Hepatocyte (in vitro differentiated cells): Measurements from ENCODE around the gene ARL8B. TPM values are rescaled to one million over a fixed set of nuclear protein-coding genes. Genes with fewer than 3 reads are reported as not detected.

Experiments used
- DNase-seq: peaks from one replicate; pipeline ENCODE4 v3.0.0-alpha.2; 2016; ENCODE audit warnings: low spot score
- H2AFZ ChIP-seq: fragments of 200-600 bp; sonication (generic); 2 replicates; pipeline ENCODE4 v1.6.0; 2016; ENCODE audit warnings: antibody characterized with exemption, mild to moderate bottlenecking
- H3K27ac ChIP-seq: fragments of 200-600 bp; sonication (generic); 2 replicates; pipeline ENCODE4 v1.5.1; 2016; ENCODE audit warnings: mild to moderate bottlenecking
- H3K27me3 ChIP-seq: fragments of 200-600 bp; sonication (generic); 2 replicates; pipeline ENCODE4 v1.6.1; 2016
- H3K36me3 ChIP-seq: fragments of 200-600 bp; sonication (generic); replicated peaks from 2 replicates; pipeline ENCODE4 v1.5.1; 2016; ENCODE audit warnings: low read depth; ENCODE audit not compliant: insufficient read depth
- H3K4me1 ChIP-seq: fragments of 200-600 bp; sonication (generic); 2 replicates; pipeline ENCODE4 v1.5.1; 2016; ENCODE audit warnings: mild to moderate bottlenecking, moderate library complexity; ENCODE audit not compliant: insufficient read depth
- H3K4me2 ChIP-seq: fragments of 200-600 bp; sonication (generic); 2 replicates; pipeline ENCODE4 v1.6.0; 2016
- H3K4me3 ChIP-seq: fragments of 200-600 bp; sonication (generic); 2 replicates; pipeline ENCODE4 v1.5.1; 2016; ENCODE audit warnings: mild to moderate bottlenecking
- H3K79me2 ChIP-seq: fragments of 200-600 bp; sonication (generic); 2 replicates; pipeline ENCODE4 v1.6.0; 2017; ENCODE audit warnings: mild to moderate bottlenecking
- H3K9me2 ChIP-seq: fragments of 200-600 bp; sonication (generic); replicated peaks from 2 replicates; pipeline ENCODE4 v1.6.0; 2017; ENCODE audit warnings: mild to moderate bottlenecking; ENCODE audit not compliant: insufficient read depth
- H3K9me3 ChIP-seq: fragments of 200-600 bp; sonication (generic); 2 replicates; pipeline ENCODE4 v1.5.1; 2016; ENCODE audit warnings: low read depth, mild to moderate bottlenecking
- H4K20me1 ChIP-seq: fragments of 200-600 bp; sonication (generic); 2 replicates; pipeline ENCODE4 v1.6.0; 2016; ENCODE audit warnings: mild to moderate bottlenecking; ENCODE audit not compliant: insufficient read depth, poor library complexity, severe bottlenecking
- EZH2 ChIP-seq: fragments of 200-600 bp; sonication (generic); IDR thresholded peaks from 2 replicates; pipeline ENCODE4 v1.6.1; 2016; ENCODE audit warnings: antibody characterized with exemption, mild to moderate bottlenecking, borderline replicate concordance
- EZH2phosphoT487 ChIP-seq: fragments of 200-600 bp; sonication (generic); IDR thresholded peaks from one replicate; pipeline ENCODE4 v1.6.1; 2018; ENCODE audit warnings: antibody characterized with exemption, mild to moderate bottlenecking, low read depth, moderate library complexity; ENCODE audit not compliant: unreplicated experiment, severe bottlenecking
- WGBS: methylation state at CpG from one replicate; pipeline ENCODE4 v1.1.6; 2016; ENCODE audit warnings: low lambda C conversion rate; ENCODE audit errors: missing lambda C conversion rate; 5-methylcytosine and 5-hydroxymethylcytosine counted together
- polyA plus RNA-seq: library from polyadenylated mRNA; unstranded; fragments of >200 nt; fragmentation: Nextera tagmentation; extraction: Ambion mirVana; gene quantifications from 2 replicates; pipeline ENCODE4 v1.2.1, GENCODE V29; 2016
- total RNA-seq: library from RNA; depleted of rRNA; stranded (reverse); fragments of >200 nt; gene quantifications from 2 replicates; pipeline ENCODE4 v1.2.3, GENCODE V29; 2014
- TF ChIP-seq, protein P1 (sequence below): fragments of 200-600 bp; sonication (generic); IDR thresholded peaks from 2 replicates; pipeline ENCODE4 v1.5.1; 2016; ENCODE audit warnings: antibody characterized with exemption, mild to moderate bottlenecking; ENCODE audit not compliant: poor library complexity

ARL8B gene
- total and polyA plus RNA-seq, 2 experiments from 2014 or later = 58.1 to 94.4 TPM

DNA sequence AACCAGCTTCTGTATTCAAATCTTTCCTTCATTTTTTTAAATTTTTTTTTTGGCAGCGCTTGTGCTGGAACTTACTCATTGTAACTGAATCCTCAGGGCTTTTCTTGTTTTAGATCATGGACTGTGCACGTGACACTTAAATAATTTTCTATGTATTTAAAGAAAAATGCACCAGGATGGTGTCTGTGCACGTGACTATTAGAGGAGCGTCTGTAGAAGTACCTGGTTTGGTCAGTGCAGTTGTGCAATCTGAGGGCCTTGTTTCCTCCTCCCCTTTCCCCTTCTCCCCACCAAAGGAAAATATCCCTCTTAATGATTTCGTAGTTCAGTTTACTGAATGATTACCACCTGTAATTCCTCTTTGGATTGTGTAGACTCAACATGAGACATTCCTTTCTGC, 96.7 kb downstream of the ARL8B start:
- H3K27me3 ChIP-seq = no peaks in the 10 kb centered on the region
- H3K79me2 ChIP-seq = no peaks in the 10 kb centered on the region
- no peaks in the 10 kb centered on the region for H3K9me2 ChIP-seq
- no peaks in the 10 kb centered on the region for H4K20me1 ChIP-seq
- H3K9me3 ChIP-seq = no peaks in the 10 kb centered on the region
- DNase-seq = no peak
- no peak overlapping the region for H2AFZ ChIP-seq
- no peak overlapping the region for H3K27ac ChIP-seq
- H3K36me3 ChIP-seq = no peaks in the 10 kb centered on the region
- TF ChIP-seq EZH2phosphoT487 (no peak), EZH2 (no peak)
- TF ChIP-seq, protein P1, sequence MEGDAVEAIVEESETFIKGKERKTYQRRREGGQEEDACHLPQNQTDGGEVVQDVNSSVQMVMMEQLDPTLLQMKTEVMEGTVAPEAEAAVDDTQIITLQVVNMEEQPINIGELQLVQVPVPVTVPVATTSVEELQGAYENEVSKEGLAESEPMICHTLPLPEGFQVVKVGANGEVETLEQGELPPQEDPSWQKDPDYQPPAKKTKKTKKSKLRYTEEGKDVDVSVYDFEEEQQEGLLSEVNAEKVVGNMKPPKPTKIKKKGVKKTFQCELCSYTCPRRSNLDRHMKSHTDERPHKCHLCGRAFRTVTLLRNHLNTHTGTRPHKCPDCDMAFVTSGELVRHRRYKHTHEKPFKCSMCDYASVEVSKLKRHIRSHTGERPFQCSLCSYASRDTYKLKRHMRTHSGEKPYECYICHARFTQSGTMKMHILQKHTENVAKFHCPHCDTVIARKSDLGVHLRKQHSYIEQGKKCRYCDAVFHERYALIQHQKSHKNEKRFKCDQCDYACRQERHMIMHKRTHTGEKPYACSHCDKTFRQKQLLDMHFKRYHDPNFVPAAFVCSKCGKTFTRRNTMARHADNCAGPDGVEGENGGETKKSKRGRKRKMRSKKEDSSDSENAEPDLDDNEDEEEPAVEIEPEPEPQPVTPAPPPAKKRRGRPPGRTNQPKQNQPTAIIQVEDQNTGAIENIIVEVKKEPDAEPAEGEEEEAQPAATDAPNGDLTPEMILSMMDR = no peak
- 82% methylated on average over 5 of the region's 5 CpGs for WGBS
- no peaks in the 10 kb centered on the region for H3K4me1 ChIP-seq
- H3K4me3 ChIP-seq = no peak overlapping the region
- H3K4me2 ChIP-seq = no peak overlapping the region

DNA sequence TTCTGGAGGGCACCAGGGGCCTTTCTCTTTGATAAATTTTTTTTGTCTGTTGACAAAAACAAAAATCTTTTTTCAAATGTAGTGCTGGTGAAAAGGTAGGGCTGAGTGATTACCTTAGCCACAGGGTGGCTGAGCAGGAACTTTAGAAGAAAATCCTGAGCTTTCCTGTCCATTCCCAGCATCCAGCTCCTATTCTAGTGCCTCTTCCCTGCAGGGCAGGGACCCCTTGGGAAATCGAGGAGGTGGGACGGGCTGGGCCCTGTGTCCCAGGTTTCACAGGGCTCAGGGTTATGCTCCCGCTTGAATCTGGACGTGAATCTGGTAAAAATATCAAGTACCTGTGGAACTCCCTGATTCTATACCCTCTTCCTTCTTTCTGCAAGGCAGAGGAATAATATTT, 97.1 kb downstream of the ARL8B start:
- Histone ChIP-seq H3K27ac (no peak overlapping the region), H4K20me1 (no peaks in the 10 kb centered on the region), H2AFZ (no peak overlapping the region), H3K4me2 (no peak overlapping the region), H3K4me3 (no peak overlapping the region), H3K9me2 (no peaks in the 10 kb centered on the region), H3K36me3 (no peaks in the 10 kb centered on the region), H3K27me3 (no peaks in the 10 kb centered on the region), H3K79me2 (no peaks in the 10 kb centered on the region), H3K9me3 (no peaks in the 10 kb centered on the region), H3K4me1 (no peaks in the 10 kb centered on the region)
- TF ChIP-seq, protein P1 = no peak
- TF ChIP-seq EZH2phosphoT487 = no peak
- WGBS = 92% methylated on average over 4 of the region's 4 CpGs
- DNase-seq = no peak

DNA sequence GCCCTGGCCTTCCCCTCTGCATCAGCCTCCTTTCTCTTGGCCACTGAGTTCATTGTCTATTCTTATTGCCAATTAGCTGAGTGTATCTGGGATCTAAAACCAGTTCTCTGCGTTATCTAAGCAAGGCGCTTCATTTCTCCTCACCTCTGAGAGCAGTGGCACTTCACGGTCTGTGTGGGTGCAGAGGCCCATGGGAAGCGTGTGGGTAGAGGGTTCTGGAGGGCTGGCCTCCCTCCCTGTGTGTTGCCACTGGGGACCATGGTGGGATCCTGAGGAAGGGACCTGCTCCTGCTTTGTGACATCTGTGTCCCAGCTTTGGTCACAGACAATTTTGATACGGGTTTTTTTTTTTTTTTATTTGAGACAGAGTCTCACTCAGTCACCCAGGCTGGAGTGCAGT, 98.1 kb downstream of the ARL8B start:
- Histone ChIP-seq H3K27ac (no peak overlapping the region), H2AFZ (no peak overlapping the region), H3K4me1 (no peaks in the 10 kb centered on the region), H4K20me1 (no peaks in the 10 kb centered on the region), H3K9me3 (no peaks in the 10 kb centered on the region), H3K4me3 (no peak overlapping the region), H3K36me3 (no peaks in the 10 kb centered on the region), H3K9me2 (no peaks in the 10 kb centered on the region), H3K27me3 (no peaks in the 10 kb centered on the region), H3K4me2 (no peak overlapping the region), H3K79me2 (no peaks in the 10 kb centered on the region)
- WGBS = 77% methylated on average over 5 of the region's 5 CpGs
- no peak for DNase-seq
- TF ChIP-seq, protein P1 = no peak
- TF ChIP-seq EZH2phosphoT487 (no peak), EZH2 (no peak)
